ENCODE results near the gene UROC1. TPM values are rescaled to one million over a fixed set of nuclear protein-coding genes. Genes with fewer than 3 reads are reported as not detected.
A peak's percentile ranks its signal among the peaks of the same experiment; 100 is the strongest.

UROC1 gene
- total RNA-seq, 2 donors from 2014 or later = not detected

- WGBS, 2 donors = 68 to 76% methylated on average over 1 of the region's 1 CpG
- H3K36me3 ChIP-seq (replicated peaks in 1 of 2; ENCODE audit: insufficient read depth in 1 of 2, low read depth in 2 of 2) = peaks cover 0 to 18% of the 10 kb centered on the region in 2 donors
- intact Hi-C loops (cut with DNase I) = loop anchor here (10.0 kb wide), 1 partner anchor 99 kb away; the partner anchor contains the start of gene KLF15
Measured at GRCh38 chr3:126454025-126454424, 63.5 kb downstream of the UROC1 start.

GRCh38 chr3:126452213-126452612, 65.4 kb downstream of the UROC1 start:
- 85 to 90% methylated on average over 9 of the region's 9 CpGs for WGBS, 2 donors
- ATAC-seq = no peak

More at GRCh38 chr3:126454025-126454424, 63.5 kb downstream of the UROC1 start:
- no peak for TF ChIP-seq CTCF (IDR thresholded peaks at IDR 0.05)
- no peak for TF ChIP-seq POLR2A (IDR thresholded peaks at IDR 0.05)
- Histone ChIP-seq H3K27me3 (no peaks in the 10 kb centered on the region), H3K9me3 (no peaks in the 10 kb centered on the region), H3K4me1 (peaks cover 28% of the 10 kb centered on the region), H3K4me3 (no peak overlapping the region), H3K27ac (no peak overlapping the region)
- no peak for DNase-seq
- ATAC-seq = no peak

GRCh38 chr3:126451511-126451910, 66.1 kb downstream of the UROC1 start:
- Histone ChIP-seq H3K9me3 (no peaks in the 10 kb centered on the region), H3K36me3 (replicated peaks in 1 of 2; ENCODE audit: insufficient read depth in 1 of 2, low read depth in 2 of 2) (peaks cover 0 to 14% of the 10 kb centered on the region in 2 donors), H3K27me3 (no peaks in the 10 kb centered on the region), H3K4me1 (peaks cover 30% of the 10 kb centered on the region), H3K27ac (no peak overlapping the region), H3K4me3 (no peak overlapping the region)
- intact Hi-C loops (cut with DNase I) = loop anchor here (10.0 kb wide), 1 partner anchor 97 kb away; the partner anchor contains the start of gene KLF15
- WGBS, 2 donors = 78 to 86% methylated on average over 10 to 12 of the region's 12 CpGs
- ATAC-seq (no peak), DNase-seq (no peak)
- TF ChIP-seq CTCF (IDR thresholded peaks at IDR 0.05) (no peak), POLR2A (IDR thresholded peaks at IDR 0.05) (no peak)

More at GRCh38 chr3:126452213-126452612, 65.4 kb downstream of the UROC1 start:
- DNase-seq = no peak
- Histone ChIP-seq H3K27me3 (no peaks in the 10 kb centered on the region), H3K9me3 (no peaks in the 10 kb centered on the region), H3K36me3 (replicated peaks in 1 of 2; ENCODE audit: insufficient read depth in 1 of 2, low read depth in 2 of 2) (peaks cover 0 to 18% of the 10 kb centered on the region in 2 donors), H3K4me1 (peaks cover 30% of the 10 kb centered on the region), H3K4me3 (no peak overlapping the region), H3K27ac (no peak overlapping the region)
- intact Hi-C loops (cut with DNase I) = loop anchor here (10.0 kb wide), 1 partner anchor 97 kb away; the partner anchor contains the start of gene KLF15
- TF ChIP-seq CTCF (IDR thresholded peaks at IDR 0.05) (no peak), POLR2A (IDR thresholded peaks at IDR 0.05) (no peak)

- intact Hi-C loops (cut with DNase I) = loop anchor here (10.0 kb wide), 1 partner anchor 96 kb away; the partner anchor contains the start of gene KLF15
- Histone ChIP-seq H3K4me1 (peaks cover 30% of the 10 kb centered on the region), H3K36me3 (replicated peaks in 1 of 2; ENCODE audit: insufficient read depth in 1 of 2, low read depth in 2 of 2) (peaks cover 0 to 14% of the 10 kb centered on the region in 2 donors), H3K9me3 (no peaks in the 10 kb centered on the region), H3K4me3 (no peak overlapping the region), H3K27me3 (no peaks in the 10 kb centered on the region), H3K27ac (no peak overlapping the region)
- no peak for DNase-seq
- WGBS, 2 donors = 95 to 97% methylated on average over 3 of the region's 3 CpGs
- TF ChIP-seq CTCF (IDR thresholded peaks at IDR 0.05) (no peak), POLR2A (IDR thresholded peaks at IDR 0.05) (no peak)
- ATAC-seq = no peak
Measured at GRCh38 chr3:126450744-126451143, 66.8 kb downstream of the UROC1 start.

GRCh38 chr3:126450219-126450618, 67.4 kb downstream of the UROC1 start:
- intact Hi-C loops (cut with DNase I) = loop anchor here (10.0 kb wide), 1 partner anchor 95 kb away; the partner anchor contains the start of gene KLF15
- Histone ChIP-seq H3K9me3 (no peaks in the 10 kb centered on the region), H3K36me3 (replicated peaks in 1 of 2; ENCODE audit: insufficient read depth in 1 of 2, low read depth in 2 of 2) (peaks cover 0 to 14% of the 10 kb centered on the region in 2 donors), H3K4me1 (peaks cover 34% of the 10 kb centered on the region), H3K4me3 (no peak overlapping the region), H3K27ac (peak overlapping the region in 2 of 4 donors; percentile 27 to 32), H3K27me3 (no peaks in the 10 kb centered on the region)
- ATAC-seq = no peak
- no peak for DNase-seq
- no peak for TF ChIP-seq CTCF (IDR thresholded peaks at IDR 0.05)
- TF ChIP-seq POLR2A (IDR thresholded peaks at IDR 0.05) = no peak
- 79 to 80% methylated on average over 9 of the region's 9 CpGs for WGBS, 2 donors

Data from body of pancreas (tissue), 4 donors.